Coronary artery (tissue), 2 donors: ENCODE results near the gene GLYR1.

Experiments used
- DNase-seq: peaks from one replicate; pipeline ENCODE4 v3.0.0-alpha.2; 2017; ENCODE audit warnings: low spot score
- H3K27ac ChIP-seq, 2 donors: fragments of 200-600 bp; sonication (generic); one replicate each; pipeline ENCODE4 v1.5.1; 2016 to 2019
- H3K4me3 ChIP-seq: fragments of 200-600 bp; sonication (generic); 2 replicates; pipeline ENCODE4 v1.5.1; 2016; ENCODE audit warnings: mild to moderate bottlenecking, moderate library complexity
- TF ChIP-seq, protein P1 (sequence below): fragments of 200-600 bp; sonication (generic); IDR thresholded peaks from one replicate; pipeline ENCODE4 v1.5.1; 2019; ENCODE audit warnings: antibody characterized with exemption

Gene GLYR1

DNA sequence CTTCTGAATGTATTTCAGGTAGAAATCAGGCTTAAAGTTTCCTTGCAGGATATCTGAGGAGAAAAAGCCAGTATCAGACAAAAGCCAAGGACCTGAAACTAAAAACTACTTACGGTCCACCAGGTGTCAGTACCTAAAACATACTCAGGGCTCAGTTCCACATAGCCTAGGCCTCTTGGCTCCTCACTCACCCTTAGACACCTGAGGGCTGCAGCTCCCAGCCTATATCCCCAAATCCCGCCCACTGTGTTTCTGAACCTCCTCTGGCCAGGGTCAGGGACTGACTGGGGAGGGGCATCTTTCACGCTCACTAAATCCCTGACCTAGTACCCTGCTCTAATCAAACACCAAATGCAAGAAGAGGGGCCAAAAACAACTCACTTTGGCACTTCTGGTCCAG is 35.8 kb downstream of the GLYR1 start:
- no peak overlapping the region for H3K27ac ChIP-seq
- DNase-seq: no peak
- no peak overlapping the region for H3K4me3 ChIP-seq
- TF ChIP-seq, protein P1, sequence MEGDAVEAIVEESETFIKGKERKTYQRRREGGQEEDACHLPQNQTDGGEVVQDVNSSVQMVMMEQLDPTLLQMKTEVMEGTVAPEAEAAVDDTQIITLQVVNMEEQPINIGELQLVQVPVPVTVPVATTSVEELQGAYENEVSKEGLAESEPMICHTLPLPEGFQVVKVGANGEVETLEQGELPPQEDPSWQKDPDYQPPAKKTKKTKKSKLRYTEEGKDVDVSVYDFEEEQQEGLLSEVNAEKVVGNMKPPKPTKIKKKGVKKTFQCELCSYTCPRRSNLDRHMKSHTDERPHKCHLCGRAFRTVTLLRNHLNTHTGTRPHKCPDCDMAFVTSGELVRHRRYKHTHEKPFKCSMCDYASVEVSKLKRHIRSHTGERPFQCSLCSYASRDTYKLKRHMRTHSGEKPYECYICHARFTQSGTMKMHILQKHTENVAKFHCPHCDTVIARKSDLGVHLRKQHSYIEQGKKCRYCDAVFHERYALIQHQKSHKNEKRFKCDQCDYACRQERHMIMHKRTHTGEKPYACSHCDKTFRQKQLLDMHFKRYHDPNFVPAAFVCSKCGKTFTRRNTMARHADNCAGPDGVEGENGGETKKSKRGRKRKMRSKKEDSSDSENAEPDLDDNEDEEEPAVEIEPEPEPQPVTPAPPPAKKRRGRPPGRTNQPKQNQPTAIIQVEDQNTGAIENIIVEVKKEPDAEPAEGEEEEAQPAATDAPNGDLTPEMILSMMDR: no peak

DNA sequence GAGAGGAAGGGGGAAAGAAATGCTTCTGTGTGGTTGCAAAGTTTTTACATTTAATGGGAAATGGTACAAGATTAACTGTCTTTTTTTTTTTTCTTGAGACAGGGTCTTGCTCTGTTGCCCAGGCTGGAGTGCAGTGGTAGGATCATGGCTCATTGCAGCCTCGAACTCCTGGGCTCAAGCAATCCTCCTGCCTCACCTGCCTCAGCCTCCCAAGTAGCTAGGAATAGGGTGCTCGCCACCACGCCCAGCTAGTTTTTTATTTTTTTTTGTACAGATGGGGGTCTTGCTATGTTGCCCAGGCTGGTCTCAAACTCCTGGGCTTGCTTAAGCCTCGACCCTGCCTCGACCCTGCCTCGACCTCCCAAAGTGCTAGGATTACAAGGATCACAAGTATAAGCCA is 40.8 kb downstream of the GLYR1 start:
- no peak for DNase-seq
- TF ChIP-seq, protein P1: no peak
- H3K27ac ChIP-seq: no peak overlapping the region
- H3K4me3 ChIP-seq: no peak overlapping the region

DNA sequence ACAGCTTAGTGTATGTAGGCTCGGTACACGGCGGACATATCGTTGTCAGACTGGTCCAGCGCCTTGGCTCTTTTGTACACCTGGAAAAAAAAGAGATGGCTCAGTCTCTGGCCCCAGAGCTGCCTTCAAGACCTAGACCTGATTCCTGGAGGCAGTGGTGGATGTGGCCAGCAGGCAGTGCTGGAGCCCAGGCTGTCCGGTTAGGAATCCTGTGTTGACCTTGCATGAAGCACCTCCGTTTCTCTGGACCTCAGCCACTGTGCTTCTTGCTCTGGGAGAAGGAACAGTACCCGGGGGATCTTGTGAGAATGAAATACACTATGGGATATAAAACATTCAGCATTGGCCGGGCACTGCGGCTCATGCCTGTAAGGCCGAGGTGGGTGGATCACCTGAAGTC is 41.9 kb downstream of the GLYR1 start:
- no peak for DNase-seq
- no peak overlapping the region for H3K27ac ChIP-seq
- TF ChIP-seq, protein P1: no peak
- H3K4me3 ChIP-seq: no peak overlapping the region

DNA sequence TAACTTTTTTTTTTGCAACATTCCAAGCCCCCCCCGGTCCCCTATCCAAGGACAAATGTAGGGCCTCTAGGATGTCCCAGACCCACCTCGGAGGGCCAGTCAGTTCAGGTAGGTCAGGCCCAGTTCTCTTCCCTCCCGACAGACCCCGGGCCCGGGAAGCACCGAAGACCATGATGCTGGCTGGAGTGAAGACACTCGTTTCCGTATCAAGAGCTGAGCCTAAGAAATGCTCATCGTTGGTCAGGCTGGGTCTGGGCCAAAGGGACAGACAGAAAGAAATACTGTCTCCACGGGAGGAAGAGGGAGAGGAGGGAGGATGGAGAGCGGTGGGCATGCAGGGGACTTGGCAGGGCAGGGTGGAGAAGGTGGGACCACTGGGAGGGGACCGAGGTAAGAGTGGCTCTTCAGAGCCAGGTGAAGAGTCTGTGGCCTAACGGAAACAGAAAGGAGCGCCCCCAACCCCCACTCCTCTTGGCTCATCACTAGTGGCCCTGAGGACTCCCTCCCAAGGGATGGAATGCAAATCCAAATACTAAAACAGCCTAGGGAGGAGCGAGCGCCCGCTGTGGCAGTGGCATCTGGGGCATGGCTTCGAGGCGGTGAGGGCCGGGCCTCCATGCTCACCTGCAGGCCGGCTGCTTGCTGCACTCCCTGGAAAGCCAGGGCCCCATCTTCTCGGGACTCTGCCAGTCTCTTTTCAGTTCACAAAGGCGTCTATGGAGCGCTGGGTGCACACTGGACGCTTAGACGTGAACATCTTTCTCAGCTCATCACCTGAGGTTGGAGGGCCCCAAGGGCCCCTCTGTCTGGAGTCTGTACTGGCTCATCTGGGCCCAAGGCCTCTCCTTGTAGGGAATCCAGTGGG is 43.0 kb downstream of the GLYR1 start:
- no peak for DNase-seq
- H3K4me3 ChIP-seq: no peak overlapping the region
- H3K27ac ChIP-seq: no peak overlapping the region
- TF ChIP-seq, protein P1: no peak

DNA sequence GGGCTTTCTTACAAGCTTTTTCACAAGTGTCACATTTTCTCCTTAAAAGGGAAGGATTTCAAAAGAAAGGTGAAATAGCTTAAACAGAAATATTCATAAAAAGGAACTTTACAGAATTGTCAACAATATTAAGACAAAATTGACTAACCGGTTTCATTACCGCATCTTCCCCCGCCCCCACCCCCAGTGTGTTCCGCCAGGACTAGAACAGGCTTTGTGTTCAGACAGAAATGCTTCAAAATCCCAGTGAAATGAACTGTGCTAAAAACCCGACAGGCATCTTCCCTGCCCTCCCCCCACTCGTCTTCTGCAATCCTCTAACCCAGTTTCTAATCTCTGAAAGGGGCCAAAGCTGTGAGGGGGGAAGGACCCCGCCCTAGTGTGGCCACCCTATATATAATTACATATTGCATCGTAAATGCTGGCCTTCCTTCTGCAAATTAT is 43.7 kb downstream of the GLYR1 start:
- Histone ChIP-seq H3K4me3 (peak overlapping the region; percentile 89), H3K27ac (no peak overlapping the region)
- no peak for DNase-seq
- TF ChIP-seq, protein P1: no peak

DNA sequence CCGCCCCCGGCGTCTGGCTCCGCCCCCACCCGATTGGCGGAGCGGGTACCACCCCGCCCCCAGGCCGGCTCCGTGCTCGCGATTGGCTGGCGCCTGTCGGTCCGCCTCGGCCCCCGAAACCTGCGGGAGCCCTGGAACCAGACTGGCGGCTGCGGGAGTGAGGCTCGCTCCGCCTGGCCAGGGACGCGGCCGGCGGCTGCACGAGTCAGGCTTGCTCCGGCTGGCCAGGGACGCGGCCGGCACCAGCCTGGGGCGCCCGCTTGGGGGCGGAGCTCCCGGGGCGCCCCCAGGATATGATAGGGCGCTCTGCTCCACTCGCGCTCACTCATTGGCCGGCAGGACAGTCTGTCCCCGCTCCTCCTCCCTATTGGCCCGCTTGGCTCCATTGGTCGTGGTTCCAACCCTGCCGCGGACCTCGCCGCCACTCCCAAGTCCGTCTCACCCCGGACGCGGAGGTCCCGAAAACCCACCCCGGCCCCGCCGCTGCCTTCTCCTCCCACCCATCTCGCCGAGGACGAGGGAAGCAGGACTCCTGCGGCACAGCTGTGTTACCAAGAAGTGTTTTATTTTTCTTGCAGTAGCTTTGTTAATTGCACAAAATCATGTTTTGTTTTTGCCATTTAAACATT is 44.3 kb downstream of the GLYR1 start:
- peak overlapping the region; percentile 89 for H3K4me3 ChIP-seq
- peak overlapping the region; percentile 51 to 92 for H3K27ac ChIP-seq
- TF ChIP-seq, protein P1: no peak
- peak; percentile 95 for DNase-seq
